H9 (cell line): ENCODE data around the gene GNL3L. TPM values are rescaled to one million over a fixed set of nuclear protein-coding genes. Genes with fewer than 3 reads are reported as not detected.

Source experiments
- DNase-seq: peaks from one replicate; pipeline ENCODE4 v3.0.0-alpha.2; 2017
- H2AFZ ChIP-seq: one replicate; pipeline ENCODE4 v1.6.1; 2013; ENCODE audit warnings: mild to moderate bottlenecking, low read length, control low read depth, moderate library complexity
- H2AK5ac ChIP-seq: 2 replicates; pipeline ENCODE4 v1.6.1; 2013; ENCODE audit warnings: low read length, control low read depth, mixed read lengths; ENCODE audit not compliant: insufficient read length
- H2BK120ac ChIP-seq: one replicate; pipeline ENCODE4 v1.6.1; 2013; ENCODE audit warnings: low read depth, mild to moderate bottlenecking, low read length, control low read depth, inconsistent platforms; ENCODE audit not compliant: poor library complexity, severe bottlenecking
- H2BK12ac ChIP-seq: 2 replicates; pipeline ENCODE4 v1.6.1; 2013; ENCODE audit warnings: low read length, control low read depth, mixed read lengths, low read depth; ENCODE audit not compliant: insufficient read length
- H2BK15ac ChIP-seq: 2 replicates; pipeline ENCODE4 v1.6.1; 2013; ENCODE audit warnings: low read depth, low read length, control low read depth
- H2BK20ac ChIP-seq: one replicate; pipeline ENCODE4 v1.6.1; 2013; ENCODE audit warnings: low read depth, mild to moderate bottlenecking, low read length, control low read depth, inconsistent platforms; ENCODE audit not compliant: poor library complexity, severe bottlenecking
- H2BK5ac ChIP-seq: 2 replicates; pipeline ENCODE4 v1.6.1; 2013; ENCODE audit warnings: low read length, control low read depth, mixed read lengths; ENCODE audit not compliant: insufficient read length
- H3K14ac ChIP-seq: 2 replicates; pipeline ENCODE4 v1.6.1; 2013; ENCODE audit warnings: low read length, control low read depth; ENCODE audit not compliant: insufficient read depth
- H3K18ac ChIP-seq: 2 replicates; pipeline ENCODE4 v1.6.1; 2013; ENCODE audit warnings: low read depth, mild to moderate bottlenecking, mixed read lengths, low read length, control low read depth; ENCODE audit not compliant: insufficient read length
- H3K23ac ChIP-seq: 2 replicates; pipeline ENCODE4 v1.6.1; 2013; ENCODE audit warnings: low read length, control low read depth, mixed read lengths, low read depth; ENCODE audit not compliant: insufficient read length
- H3K23me2 ChIP-seq: 2 replicates; pipeline ENCODE4 v1.6.1; 2013; ENCODE audit warnings: low read depth, mild to moderate bottlenecking, mixed read lengths, low read length, control low read depth; ENCODE audit not compliant: insufficient read length, poor library complexity, severe bottlenecking
- H3K27ac ChIP-seq: 2 replicates; pipeline ENCODE4 v1.5.1; 2013; ENCODE audit warnings: low read length, control low read depth, mixed read lengths, low read depth; ENCODE audit not compliant: insufficient read length
- H3K27me3 ChIP-seq: 2 replicates; pipeline ENCODE4 v1.6.1; 2013; ENCODE audit warnings: low read length, control low read depth, inconsistent platforms; ENCODE audit not compliant: insufficient read depth
- H3K4ac ChIP-seq: 2 replicates; pipeline ENCODE4 v1.6.1; 2013; ENCODE audit warnings: low read depth, mild to moderate bottlenecking, control low read depth, inconsistent platforms, low read length, moderate library complexity
- H3K4me1 ChIP-seq: 2 replicates; pipeline ENCODE4 v1.6.1; 2013; ENCODE audit warnings: low read length, control low read depth, inconsistent platforms; ENCODE audit not compliant: insufficient read depth
- H3K4me2 ChIP-seq: 2 replicates; pipeline ENCODE4 v1.6.1; 2013; ENCODE audit warnings: low read length, control low read depth, mixed read lengths; ENCODE audit not compliant: insufficient read length, insufficient read depth
- H3K56ac ChIP-seq: 2 replicates; pipeline ENCODE4 v1.6.1; 2013; ENCODE audit warnings: low read depth, mild to moderate bottlenecking, mixed read lengths, low read length, control low read depth; ENCODE audit not compliant: insufficient read length
- H3K79me1 ChIP-seq: 2 replicates; pipeline ENCODE4 v1.6.1; 2013; ENCODE audit warnings: low read depth, mild to moderate bottlenecking, moderate library complexity, low read length, control low read depth, inconsistent platforms; ENCODE audit not compliant: insufficient read depth, poor library complexity, severe bottlenecking
- H3K79me2 ChIP-seq: 2 replicates; pipeline ENCODE4 v1.6.1; 2013; ENCODE audit warnings: low read length, control low read depth, inconsistent platforms; ENCODE audit not compliant: insufficient read depth
- H3K9ac ChIP-seq: 2 replicates; pipeline ENCODE4 v1.6.1; 2013; ENCODE audit warnings: low read length, control low read depth, mixed read lengths; ENCODE audit not compliant: insufficient read length; ENCODE audit errors: extremely low read depth
- H3K9me3 ChIP-seq: one replicate; pipeline ENCODE4 v1.6.1; 2013; ENCODE audit warnings: low read depth, low read length, inconsistent platforms; ENCODE audit not compliant: control insufficient read depth
- H3T11ph ChIP-seq: one replicate; pipeline ENCODE4 v1.6.1; 2013; ENCODE audit warnings: mild to moderate bottlenecking, low read length, control low read depth, inconsistent platforms
- H4K20me1 ChIP-seq: one replicate; pipeline ENCODE4 v1.6.1; 2013; ENCODE audit not compliant: control insufficient read depth, insufficient read length, insufficient read depth
- H4K5ac ChIP-seq: 2 replicates; pipeline ENCODE4 v1.6.1; 2013; ENCODE audit warnings: low read depth, mild to moderate bottlenecking, mixed read lengths, low read length, control low read depth; ENCODE audit not compliant: insufficient read length
- H4K8ac ChIP-seq: replicated peaks from 2 replicates; pipeline ENCODE4 v1.6.1; 2013; ENCODE audit warnings: low read length, control low read depth, mixed read lengths, low read depth; ENCODE audit not compliant: insufficient read length
- H4K91ac ChIP-seq: 2 replicates; pipeline ENCODE4 v1.6.1; 2013; ENCODE audit warnings: low read depth, mild to moderate bottlenecking, moderate library complexity, mixed read lengths, low read length, control low read depth; ENCODE audit not compliant: insufficient read length
- H3K27ac Mint-ChIP-seq, 3 experiments: 2 replicates in 2 of 3; 3 replicates in 1 of 3; pipeline ENCODE4 v1.8.0; 2020 to 2021; ENCODE audit warnings: mixed read lengths in 3 of 3, mild to moderate bottlenecking in 1 of 3, moderate library complexity in 1 of 3
- H3K27me3 Mint-ChIP-seq: 2 replicates; pipeline ENCODE4 v1.8.0; 2021; ENCODE audit warnings: low read depth, mild to moderate bottlenecking, moderate library complexity, mixed read lengths
- H3K36me3 Mint-ChIP-seq, 3 experiments: 2 replicates in 2 of 3; 3 replicates in 1 of 3; pipeline ENCODE4 v1.8.0; 2020 to 2021; ENCODE audit warnings: low read depth in 3 of 3, mixed read lengths in 3 of 3; ENCODE audit not compliant: insufficient read depth in 1 of 3
- H3K4me1 Mint-ChIP-seq, 2 experiments: 2 replicates each; pipeline ENCODE4 v1.8.0; 2020; ENCODE audit warnings: mixed read lengths in 2 of 2
- H3K4me3 Mint-ChIP-seq, 2 experiments: 2 replicates in 1 of 2; 3 replicates in 1 of 2; pipeline ENCODE4 v1.8.0; 2020 to 2021; ENCODE audit warnings: mild to moderate bottlenecking in 2 of 2, mixed read lengths in 2 of 2, moderate library complexity in 1 of 2
- H3K9me3 Mint-ChIP-seq, 2 experiments: 2 replicates in 1 of 2; 3 replicates in 1 of 2; pipeline ENCODE4 v1.8.0; 2020; ENCODE audit warnings: mild to moderate bottlenecking in 2 of 2, mixed read lengths in 2 of 2, moderate library complexity in 1 of 2
- WGBS: extraction: QIAGEN DNeasy Blood & Tissue Kit; methylation state at CpG from one replicate; pipeline ENCODE4 v1.1.7; 2013; ENCODE audit warnings: missing lambda C conversion rate, low lambda C conversion rate, mixed read lengths; ENCODE audit not compliant: insufficient read length; ENCODE audit errors: extremely low coverage; 5-methylcytosine and 5-hydroxymethylcytosine counted together
- total RNA-seq: library from RNA; stranded (reverse); gene quantifications from 2 replicates; pipeline ENCODE4 v1.2.1, GENCODE V29; 2021
- TF ChIP-seq, protein P1 (sequence below): fragments of 200-600 bp; sonication (generic); conservative IDR thresholded peaks from 3 replicates; pipeline ENCODE4 v1.8.0; 2021; ENCODE audit warnings: antibody characterized with exemption, mild to moderate bottlenecking

GNL3L gene
- total RNA-seq, 1 experiment from 2014 or later, result 69.2 TPM

DNA sequence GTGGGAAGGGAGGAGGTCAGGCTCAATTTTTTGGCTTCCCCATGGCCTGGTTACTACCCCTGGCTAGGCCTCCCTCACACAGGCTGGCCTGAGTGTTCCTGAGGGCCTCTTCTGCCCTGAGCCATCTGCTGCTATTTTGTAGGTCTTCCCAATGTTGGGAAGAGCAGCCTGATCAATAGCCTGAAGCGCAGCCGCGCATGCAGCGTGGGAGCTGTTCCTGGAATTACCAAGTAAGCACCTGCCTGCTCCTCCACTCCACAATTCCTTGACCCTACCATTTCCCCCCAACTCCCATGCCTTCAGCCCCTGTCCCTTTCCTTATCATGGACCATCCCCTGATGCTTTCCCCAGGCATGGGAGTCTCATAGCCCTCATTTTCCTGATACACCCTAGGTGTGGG is 20.8 kb downstream of the GNL3L start:
- H3K4me2 ChIP-seq, result no peak overlapping the region
- H2BK15ac ChIP-seq, result no peak overlapping the region
- Mint-ChIP-seq H3K27me3 (no peaks in the 10 kb centered on the region), H3K27ac (no peak overlapping the region), H3K9me3 (peaks cover 78 to 79% of the 10 kb centered on the region in 2 experiments), H3K36me3 (peaks cover 53 to 89% (median 78%) of the 10 kb centered on the region in 3 experiments), H3K4me1 (no peaks in the 10 kb centered on the region), H3K4me3 (no peak overlapping the region)
- no peaks in the 10 kb centered on the region for H3K4me1 ChIP-seq
- H3K56ac ChIP-seq, result no peak overlapping the region
- TF ChIP-seq, protein P1, sequence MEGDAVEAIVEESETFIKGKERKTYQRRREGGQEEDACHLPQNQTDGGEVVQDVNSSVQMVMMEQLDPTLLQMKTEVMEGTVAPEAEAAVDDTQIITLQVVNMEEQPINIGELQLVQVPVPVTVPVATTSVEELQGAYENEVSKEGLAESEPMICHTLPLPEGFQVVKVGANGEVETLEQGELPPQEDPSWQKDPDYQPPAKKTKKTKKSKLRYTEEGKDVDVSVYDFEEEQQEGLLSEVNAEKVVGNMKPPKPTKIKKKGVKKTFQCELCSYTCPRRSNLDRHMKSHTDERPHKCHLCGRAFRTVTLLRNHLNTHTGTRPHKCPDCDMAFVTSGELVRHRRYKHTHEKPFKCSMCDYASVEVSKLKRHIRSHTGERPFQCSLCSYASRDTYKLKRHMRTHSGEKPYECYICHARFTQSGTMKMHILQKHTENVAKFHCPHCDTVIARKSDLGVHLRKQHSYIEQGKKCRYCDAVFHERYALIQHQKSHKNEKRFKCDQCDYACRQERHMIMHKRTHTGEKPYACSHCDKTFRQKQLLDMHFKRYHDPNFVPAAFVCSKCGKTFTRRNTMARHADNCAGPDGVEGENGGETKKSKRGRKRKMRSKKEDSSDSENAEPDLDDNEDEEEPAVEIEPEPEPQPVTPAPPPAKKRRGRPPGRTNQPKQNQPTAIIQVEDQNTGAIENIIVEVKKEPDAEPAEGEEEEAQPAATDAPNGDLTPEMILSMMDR, result no peak
- H3K23ac ChIP-seq, result no peak overlapping the region
- no peak overlapping the region for H4K5ac ChIP-seq
- H3K9me3 ChIP-seq, result peaks cover 46% of the 10 kb centered on the region
- no peak overlapping the region for H3K9ac ChIP-seq
- H3K23me2 ChIP-seq, result no peaks in the 10 kb centered on the region
- H2AK5ac ChIP-seq, result no peak overlapping the region
- H3K79me1 ChIP-seq, result no peaks in the 10 kb centered on the region
- H2AFZ ChIP-seq, result no peak overlapping the region
- H2BK12ac ChIP-seq, result no peak overlapping the region
- no peak overlapping the region for H3K18ac ChIP-seq
- H4K8ac ChIP-seq, result no peak overlapping the region
- H3K27ac ChIP-seq, result no peak overlapping the region
- H3K14ac ChIP-seq, result no peak overlapping the region
- no peaks in the 10 kb centered on the region for H3K27me3 ChIP-seq
- no peak overlapping the region for H2BK120ac ChIP-seq
- DNase-seq, result no peak
- H3K4ac ChIP-seq, result no peak overlapping the region
- H2BK20ac ChIP-seq, result no peak overlapping the region
- no peaks in the 10 kb centered on the region for H4K20me1 ChIP-seq
- no peak overlapping the region for H2BK5ac ChIP-seq
- no CpG with 5 or more reads among the region's 4 CpGs for WGBS
- no peak overlapping the region for H3T11ph ChIP-seq
- no peak overlapping the region for H4K91ac ChIP-seq
- no peaks in the 10 kb centered on the region for H3K79me2 ChIP-seq
